Ovary (tissue), 9 donors: Measurements from ENCODE around the gene DOK3. TPM values are rescaled to one million over a fixed set of nuclear protein-coding genes. Genes with fewer than 3 reads are reported as not detected.
"Not testable (repeated sequence)": the region's sequence is repeated elsewhere in the genome, so short reads cannot be mapped to it uniquely, and the experiment has no call there.

Experiments used
- DNase-seq, 5 donors: peaks; one replicate each; pipeline ENCODE4 v3.0.0-alpha.2; 2019 to 2020
- H3K27ac ChIP-seq, 2 donors: fragments of 200-600 bp; one replicate each; pipeline versions ENCODE4 v1.5.1 to v1.8.0; 2019 to 2022
- H3K27me3 ChIP-seq: fragments of 200-600 bp; one replicate; pipeline ENCODE4 v1.8.0; 2022
- H3K36me3 ChIP-seq: fragments of 200-600 bp; sonication (generic); one replicate; pipeline ENCODE4 v1.5.1; 2019
- H3K4me1 ChIP-seq: one replicate; pipeline ENCODE4 v1.8.1; 2013; ENCODE audit warnings: mild to moderate bottlenecking, moderate library complexity; ENCODE audit not compliant: insufficient read depth
- H3K4me3 ChIP-seq: fragments of 200-600 bp; sonication (generic); one replicate; pipeline ENCODE4 v1.5.1; 2017
- H3K9me3 ChIP-seq, 2 donors: fragments of 200-600 bp in 1 of 2; sonication (generic) in 1 of 2; one replicate each; pipeline versions ENCODE4 v1.5.1 to v1.8.1; 2013 to 2019; ENCODE audit warnings: mild to moderate bottlenecking in 1 of 2, moderate library complexity in 1 of 2
- CTCF ChIP-seq, 3 donors: fragments of 450-650 bp in 2 of 3; fragments of 200-600 bp in 1 of 3; IDR thresholded peaks; one replicate each; pipeline versions ENCODE4 v1.5.1 to v1.8.0; 2016 to 2022; ENCODE audit warnings: antibody characterized with exemption in 3 of 3, mild to moderate bottlenecking in 1 of 3
- EP300 ChIP-seq: sonication (generic); formaldehyde crosslinking; IDR thresholded peaks from one replicate; pipeline ENCODE4 v1.6.1; 2017; ENCODE audit warnings: antibody characterized with exemption
- POLR2A ChIP-seq: fragments of 450-650 bp; IDR thresholded peaks from one replicate; pipeline ENCODE4 v1.6.1; 2017; ENCODE audit warnings: antibody characterized with exemption, mild to moderate bottlenecking, moderate library complexity
- WGBS, 3 donors: extraction: QIAGEN DNeasy Blood & Tissue Kit in 1 of 3; methylation state at CpG; one replicate each; pipeline versions ENCODE4 v1.1.5 to v1.1.7; 2013 to 2017; 5-methylcytosine and 5-hydroxymethylcytosine counted together
- intact Hi-C, 4 donors: fragments of 100-400 bp; cut with DNase I; formaldehyde crosslinking; loops; one replicate each; pipeline versions ENCODE4 v1.11.0 to v1.15.1; 2022 to 2023
- polyA plus RNA-seq, 2 donors: library from polyadenylated mRNA; stranded (reverse); fragments of 200-250 nt in 1 of 2; fragments of 350-450 nt in 1 of 2; fragmentation: Illumina TruSeq in 1 of 2; extraction: RNeasy Lipid Tissue Mini Kit (QIAGEN cat#74804) in 1 of 2; gene quantifications; one replicate each; pipeline ENCODE4 v1.2.3, GENCODE V29; 2013 to 2014
- total RNA-seq, 7 donors: library from RNA; depleted of rRNA in 2 of 7; stranded (reverse); fragments of >200 nt in 2 of 7; fragmentation: NEBNext Ultra II Directional in 3 of 7; extraction: Animal tissue kit (Norgen Biotek cat#: 25700) in 3 of 7; gene quantifications; one replicate each; pipeline versions ENCODE4 v1.1.0 to v1.2.4, GENCODE V29; 2016 to 2023
- donor health status: DM: no; HTN: no; CAD: no; lungs with moderate emphysema.
- donor health status: DM: no; HTN: no; CAD: no.
- donor health status: Bipolar disorder and iron deficiency.
- donor health status: DM: yes; HTN: yes; CAD: no.
- donor health status: DM: no; HTN: no; CAD: no.
- donor health status: DM: yes; HTN: yes; CAD: no.

Gene DOK3
- total and polyA plus RNA-seq, 9 donors = 1.3 to 7.2 (median 2.5) TPM

GRCh38 chr5:177486256-177486655, 23.4 kb downstream of the DOK3 start:
- H3K27ac ChIP-seq = no peak overlapping the region
- no peak for TF ChIP-seq EP300
- no peak for TF ChIP-seq POLR2A
- no peak for TF ChIP-seq CTCF (IDR thresholded peaks at IDR 0.05)
- H3K4me1 ChIP-seq = no peaks in the 10 kb centered on the region
- H3K4me3 ChIP-seq = no peak overlapping the region
- H3K9me3 ChIP-seq = no peaks in the 10 kb centered on the region
- intact Hi-C loops = no loop called here
- 91 to 98% (median 93%) methylated on average over 3 of the region's 3 CpGs for WGBS, 3 donors
- no peaks in the 10 kb centered on the region for H3K36me3 ChIP-seq
- no peaks in the 10 kb centered on the region for H3K27me3 ChIP-seq
- no peak for DNase-seq

- WGBS, 3 donors = 88 to 92% (median 91%) methylated on average over 3 of the region's 3 CpGs
- DNase-seq, H3K9me3 ChIP-seq, intact Hi-C loops, H3K36me3 ChIP-seq, H3K4me1 ChIP-seq, H3K27ac ChIP-seq, H3K4me3 ChIP-seq, H3K27me3 ChIP-seq: not testable (repeated sequence)
Measured at GRCh38 chr5:177485753-177486152, 23.9 kb downstream of the DOK3 start.

- Histone ChIP-seq H3K36me3 (no peaks in the 10 kb centered on the region), H3K4me1 (no peaks in the 10 kb centered on the region), H3K27ac (no peak overlapping the region), H3K9me3 (no peaks in the 10 kb centered on the region), H3K4me3 (no peak overlapping the region), H3K27me3 (no peaks in the 10 kb centered on the region)
- WGBS, 3 donors = 58 to 63% (median 61%) methylated on average over 11 to 13 of the region's 13 CpGs
- no peak for TF ChIP-seq EP300
- TF ChIP-seq CTCF (IDR thresholded peaks at IDR 0.05) = no peak
- no peak for TF ChIP-seq POLR2A
- DNase-seq = no peak
- intact Hi-C loops = no loop called here
Measured at GRCh38 chr5:177484902-177485549, 24.6 kb downstream of the DOK3 start.

- Histone ChIP-seq H3K27me3 (no peaks in the 10 kb centered on the region), H3K27ac (no peak overlapping the region), H3K4me1 (peaks cover 3% of the 10 kb centered on the region), H3K9me3 (no peaks in the 10 kb centered on the region), H3K36me3 (no peaks in the 10 kb centered on the region), H3K4me3 (no peak overlapping the region)
- WGBS, 3 donors = 54 to 60% (median 59%) methylated on average over 22 of the region's 22 CpGs
- DNase-seq = no peak
- TF ChIP-seq CTCF (IDR thresholded peaks at IDR 0.05) (no peak), POLR2A (no peak), EP300 (no peak)
- intact Hi-C loops = no loop called here
Measured at GRCh38 chr5:177483994-177484901, 25.4 kb downstream of the DOK3 start.

- Histone ChIP-seq H3K4me1 (peaks cover 9% of the 10 kb centered on the region), H3K9me3 (no peaks in the 10 kb centered on the region), H3K4me3 (no peak overlapping the region), H3K27me3 (no peaks in the 10 kb centered on the region), H3K27ac (no peak overlapping the region), H3K36me3 (no peaks in the 10 kb centered on the region)
- 89 to 98% (median 90%) methylated on average over 9 of the region's 9 CpGs for WGBS, 3 donors
- DNase-seq = no peak
- TF ChIP-seq POLR2A (no peak), CTCF (IDR thresholded peaks at IDR 0.05) (no peak), EP300 (no peak)
- intact Hi-C loops = no loop called here
Measured at GRCh38 chr5:177483042-177483441, 26.6 kb downstream of the DOK3 start.
